ENCODE results near the gene GRWD1. TPM values are rescaled to one million over a fixed set of nuclear protein-coding genes. Genes with fewer than 3 reads are reported as not detected.

GRWD1 gene
- total RNA-seq, 1 experiment from 2014 or later = 64.8 TPM

DNA sequence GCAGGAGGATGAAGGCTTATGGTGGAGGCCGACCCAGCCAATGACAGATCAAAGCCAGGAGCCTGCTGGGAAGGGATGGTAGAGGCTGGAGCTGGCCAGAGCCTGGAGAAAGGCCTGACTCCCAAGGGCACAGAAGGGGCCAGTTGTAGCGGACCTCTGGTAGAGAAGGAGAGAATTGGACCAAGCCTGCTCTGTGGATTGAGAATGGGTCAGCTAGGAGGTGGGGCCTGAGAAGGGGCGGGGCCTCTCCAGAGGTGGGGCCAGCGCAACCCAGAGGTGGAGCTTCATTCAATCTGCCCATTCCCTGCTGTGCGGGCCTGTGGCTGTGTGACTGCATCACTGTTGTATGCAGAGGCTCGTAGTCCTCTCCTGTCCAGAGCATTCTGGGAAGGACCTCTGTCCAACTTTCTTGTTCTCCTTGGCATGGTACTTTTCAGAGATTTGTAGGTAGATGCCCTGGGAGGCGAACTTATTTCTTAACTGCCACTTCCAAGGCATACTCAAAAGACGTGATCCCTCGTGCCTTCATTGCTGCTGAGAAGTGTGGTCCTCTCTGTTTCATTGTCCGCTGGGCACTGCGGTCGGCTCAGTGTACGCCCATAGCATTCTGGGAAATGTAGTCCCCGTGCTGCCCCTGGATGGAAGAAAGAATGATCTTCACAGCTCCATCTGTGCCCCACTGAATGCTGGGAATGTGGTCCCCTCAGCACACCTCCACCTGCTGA, 45.6 kb upstream of the GRWD1 start:
- Histone ChIP-seq H3K9ac (ENCODE audit: low read length) (peak overlapping the region; percentile 94), H4K20me1 (ENCODE audit: insufficient read depth) (no peaks in the 10 kb centered on the region), H3K27ac (ENCODE audit: low read depth, low read length) (peak overlapping the region; percentile 96), H3K36me3 (ENCODE audit: control insufficient read depth in 1 of 2, insufficient read depth in 2 of 2, low read length in 2 of 2) (peaks cover 0 to under 1% of the 10 kb centered on the region in 2 experiments; a peak in 1 of 4 replicates), H3K27me3 (ENCODE audit: insufficient read depth, low read length) (no peaks in the 10 kb centered on the region), H3K4me2 (ENCODE audit: low read length) (peak overlapping the region; percentile 76), H3K9me3 (ENCODE audit: control insufficient read depth in 1 of 2, insufficient read depth in 1 of 2, low read depth in 1 of 2, low read length in 2 of 2) (no peaks in the 10 kb centered on the region), H2AFZ (ENCODE audit: low read depth, low read length, poor library complexity, severe bottlenecking) (no peak overlapping the region), H3K4me1 (ENCODE audit: control insufficient read depth in 1 of 2, insufficient read depth in 2 of 2, low read length in 2 of 2) (peaks cover 19 to 50% of the 10 kb centered on the region in 2 experiments), H3K9me2 (ENCODE audit: insufficient read depth) (no peaks in the 10 kb centered on the region), H3K79me2 (ENCODE audit: insufficient read depth, low read length) (peaks cover 48% of the 10 kb centered on the region), H3K4me3 (replicated peaks in 1 of 2; ENCODE audit: low read depth in 1 of 2, low read length in 2 of 2) (peak overlapping the region; percentile 75 to 87)
- POLR2A ChIA-PET = interaction anchor here (0.6 to 2.4 kb wide), 11 partner anchors 9 to 219 kb away, joined by 3 to 10 read pairs (median 4); partner anchors contain the start of genes KDELR1, RPL18, SPHK2 and SYNGR4
- RAD21 ChIA-PET (ENCODE audit: low non-redundant PET in 1 of 2, low total read pairs in 2 of 2, uncharacterized antibody in 2 of 2, unreplicated experiment in 2 of 2) = no interaction called here
- intact Hi-C loops (cut with micrococcal nuclease) = loop anchor here (2.0 kb wide), 1 partner anchor 15 kb away; no protein-coding TSS in a partner anchor
- TSS peak; percentile 15 for BruUV-seq (replicated peaks)
- peak; percentile 60 for ATAC-seq
- CTCF ChIA-PET = interaction anchor here (1.0 to 2.0 kb wide), 4 partner anchors 9 to 67 kb away, joined by 3 to 18 read pairs (median 3); partner anchors contain the start of gene KDELR1
- peak; percentile 54 for DNase-seq (ENCODE audit: low read depth, low spot score)
- TF ChIP-seq CEBPB (IDR thresholded peaks at IDR 0.05; ENCODE audit: low read depth) (no peak), POLR2AphosphoS5 (IDR thresholded peaks at IDR 0.05; ENCODE audit: low read depth, low read length) (peak; percentile 62; the same call in 1 of the 2 replicates), SP1 (IDR thresholded peaks at IDR 0.05; ENCODE audit: low read depth) (no peak), FOSL1 (IDR thresholded peaks at IDR 0.05; ENCODE audit: low read depth) (no peak), TCF7L2 (IDR thresholded peaks at IDR 0.05; ENCODE audit: borderline replicate concordance, extremely low read depth, insufficient read depth, insufficient read length) (no peak), RAD21 (IDR thresholded peaks at IDR 0.05; ENCODE audit: low read depth) (no peak), ELF1 (IDR thresholded peaks at IDR 0.05; ENCODE audit: borderline replicate concordance, low read depth) (no peak)
- TF ChIP-seq, protein P1, sequence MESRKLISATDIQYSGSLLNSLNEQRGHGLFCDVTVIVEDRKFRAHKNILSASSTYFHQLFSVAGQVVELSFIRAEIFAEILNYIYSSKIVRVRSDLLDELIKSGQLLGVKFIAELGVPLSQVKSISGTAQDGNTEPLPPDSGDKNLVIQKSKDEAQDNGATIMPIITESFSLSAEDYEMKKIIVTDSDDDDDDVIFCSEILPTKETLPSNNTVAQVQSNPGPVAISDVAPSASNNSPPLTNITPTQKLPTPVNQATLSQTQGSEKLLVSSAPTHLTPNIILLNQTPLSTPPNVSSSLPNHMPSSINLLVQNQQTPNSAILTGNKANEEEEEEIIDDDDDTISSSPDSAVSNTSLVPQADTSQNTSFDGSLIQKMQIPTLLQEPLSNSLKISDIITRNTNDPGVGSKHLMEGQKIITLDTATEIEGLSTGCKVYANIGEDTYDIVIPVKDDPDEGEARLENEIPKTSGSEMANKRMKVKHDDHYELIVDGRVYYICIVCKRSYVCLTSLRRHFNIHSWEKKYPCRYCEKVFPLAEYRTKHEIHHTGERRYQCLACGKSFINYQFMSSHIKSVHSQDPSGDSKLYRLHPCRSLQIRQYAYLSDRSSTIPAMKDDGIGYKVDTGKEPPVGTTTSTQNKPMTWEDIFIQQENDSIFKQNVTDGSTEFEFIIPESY (IDR thresholded peaks at IDR 0.05; ENCODE audit: extremely low read depth, insufficient replicate concordance, low read length) = no peak
